ENCODE measurements around the gene DELE1.

Gene DELE1, protein sequence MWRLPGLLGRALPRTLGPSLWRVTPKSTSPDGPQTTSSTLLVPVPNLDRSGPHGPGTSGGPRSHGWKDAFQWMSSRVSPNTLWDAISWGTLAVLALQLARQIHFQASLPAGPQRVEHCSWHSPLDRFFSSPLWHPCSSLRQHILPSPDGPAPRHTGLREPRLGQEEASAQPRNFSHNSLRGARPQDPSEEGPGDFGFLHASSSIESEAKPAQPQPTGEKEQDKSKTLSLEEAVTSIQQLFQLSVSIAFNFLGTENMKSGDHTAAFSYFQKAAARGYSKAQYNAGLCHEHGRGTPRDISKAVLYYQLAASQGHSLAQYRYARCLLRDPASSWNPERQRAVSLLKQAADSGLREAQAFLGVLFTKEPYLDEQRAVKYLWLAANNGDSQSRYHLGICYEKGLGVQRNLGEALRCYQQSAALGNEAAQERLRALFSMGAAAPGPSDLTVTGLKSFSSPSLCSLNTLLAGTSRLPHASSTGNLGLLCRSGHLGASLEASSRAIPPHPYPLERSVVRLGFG

GRCh38 chr5:141923448-141924313, at the start of gene DELE1:
DELE1 (plus strand) TSS chr5:141923871; CDS start chr5:141923942, 71 bp downstream.
- peak; percentile 90 for DNase-seq (ENCODE audit: extremely low spot score, insufficient read length, low read depth)
- peak; percentile 90 for FAIRE-seq

GRCh38 chr5:141873933-141874261, 49.8 kb upstream of the DELE1 start:
- DNase-seq (ENCODE audit: extremely low spot score, insufficient read length, low read depth) (no peak), FAIRE-seq (no peak)

DNA sequence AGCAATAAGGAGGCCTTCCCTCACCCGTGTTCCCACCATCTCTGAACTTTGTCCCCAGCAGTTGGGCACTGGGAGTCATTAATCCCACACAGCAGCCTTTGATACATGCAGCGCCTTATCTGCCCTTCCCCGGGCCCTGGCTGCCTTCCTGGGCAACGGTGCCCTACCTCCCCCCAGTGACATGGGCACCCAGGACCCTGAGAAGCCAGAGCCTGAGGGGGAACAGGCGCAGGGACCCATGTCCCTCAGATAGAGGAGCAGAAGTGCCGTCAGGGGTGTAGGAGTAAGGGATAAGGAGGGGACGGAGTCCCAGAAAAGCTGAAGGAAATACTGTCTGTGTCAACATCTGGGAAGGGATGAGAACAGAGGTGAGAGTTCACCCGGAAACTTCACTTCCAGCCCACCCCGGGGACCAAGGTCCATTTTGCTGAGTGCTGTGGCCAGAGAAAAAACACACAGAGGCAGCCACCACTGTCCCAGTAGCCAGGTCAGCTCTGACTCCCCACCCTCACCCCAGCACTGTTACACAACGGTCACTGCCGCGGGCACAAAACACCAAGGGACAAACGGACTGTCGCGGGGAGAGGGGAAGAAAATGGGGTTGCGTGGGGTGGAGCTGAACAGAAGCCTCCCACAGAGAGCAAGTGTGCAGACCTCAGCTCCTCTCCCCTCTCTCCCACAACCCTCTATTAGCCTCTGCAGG, 49.3 kb upstream of the DELE1 start:
- DNase-seq (ENCODE audit: extremely low spot score, insufficient read length, low read depth) (no peak), FAIRE-seq (no peak)

DNA sequence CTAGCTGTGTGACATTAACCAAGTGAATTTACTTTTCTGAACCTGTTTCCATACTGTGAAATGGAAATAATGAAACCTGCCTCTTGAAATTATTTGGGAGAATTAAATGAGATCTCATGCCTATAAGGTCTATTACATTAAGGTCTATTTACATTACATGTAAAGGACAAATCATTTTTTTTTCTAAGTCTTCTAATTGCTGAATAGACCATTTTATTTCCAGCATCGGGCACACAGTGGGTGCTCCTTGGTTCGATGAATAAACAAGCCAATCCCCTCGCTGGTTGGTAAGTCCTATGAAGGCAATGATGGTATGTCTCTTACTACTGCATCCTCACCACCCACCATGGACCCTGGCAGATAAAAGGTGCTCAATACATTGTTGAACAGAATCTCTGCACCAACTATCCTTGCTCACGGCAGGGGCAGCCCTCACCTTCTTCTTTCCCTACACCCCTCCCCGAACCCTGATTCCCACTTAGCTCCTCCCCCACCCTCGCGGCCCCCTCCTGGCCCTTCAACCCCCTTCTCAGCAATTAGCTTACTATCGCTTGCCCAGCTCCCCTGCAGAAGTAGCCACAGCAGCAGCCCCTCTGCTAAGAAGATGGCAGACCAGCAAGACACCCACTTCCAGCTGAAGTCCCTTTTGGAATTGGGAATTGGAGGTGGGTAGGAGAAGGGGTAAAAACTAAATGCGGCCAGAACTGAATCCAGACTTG, 48.5 kb upstream of the DELE1 start:
- no peak for FAIRE-seq
- DNase-seq (ENCODE audit: extremely low spot score, insufficient read length, low read depth), result no peak

- DNase-seq (ENCODE audit: extremely low spot score, insufficient read length, low read depth) (no peak), FAIRE-seq (no peak)
Measured at GRCh38 chr5:141875795-141876627, 47.7 kb upstream of the DELE1 start.

DNA sequence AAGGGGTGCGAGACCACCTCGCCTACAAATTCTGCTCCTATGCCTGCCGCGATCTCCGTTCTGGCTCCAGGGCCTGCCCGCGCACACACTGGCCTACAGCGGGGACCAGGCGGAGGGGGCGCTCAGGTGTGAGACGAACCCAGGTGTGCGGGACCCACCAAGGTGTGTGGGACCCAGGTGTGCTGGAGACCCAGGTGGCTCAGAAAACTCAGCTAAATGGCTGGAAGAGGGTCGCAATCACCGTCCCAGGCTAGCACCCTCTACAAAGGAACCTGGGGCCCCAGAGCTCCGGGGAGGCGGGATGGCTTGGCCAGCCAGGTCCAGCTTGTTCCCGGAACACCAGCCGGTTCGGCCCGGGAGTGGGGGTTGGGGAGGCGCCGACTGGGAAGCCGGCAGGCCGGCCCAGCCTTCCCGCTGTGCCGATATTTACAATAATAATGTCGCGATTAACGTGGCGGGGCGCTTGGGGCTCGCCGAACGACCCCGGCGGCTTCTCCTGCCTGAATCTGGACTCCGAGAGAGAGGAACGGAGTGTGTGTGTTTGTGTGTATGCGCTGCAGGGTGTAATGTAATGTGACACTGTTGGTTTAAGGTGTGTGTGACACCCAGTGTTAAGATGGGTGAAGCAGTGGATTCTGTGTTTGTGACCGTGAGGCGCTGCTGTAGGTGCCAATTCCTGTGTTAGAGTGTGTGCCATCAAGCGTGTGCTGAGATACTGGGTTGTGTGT, 46.9 kb upstream of the DELE1 start:
- no peak for FAIRE-seq

DNA sequence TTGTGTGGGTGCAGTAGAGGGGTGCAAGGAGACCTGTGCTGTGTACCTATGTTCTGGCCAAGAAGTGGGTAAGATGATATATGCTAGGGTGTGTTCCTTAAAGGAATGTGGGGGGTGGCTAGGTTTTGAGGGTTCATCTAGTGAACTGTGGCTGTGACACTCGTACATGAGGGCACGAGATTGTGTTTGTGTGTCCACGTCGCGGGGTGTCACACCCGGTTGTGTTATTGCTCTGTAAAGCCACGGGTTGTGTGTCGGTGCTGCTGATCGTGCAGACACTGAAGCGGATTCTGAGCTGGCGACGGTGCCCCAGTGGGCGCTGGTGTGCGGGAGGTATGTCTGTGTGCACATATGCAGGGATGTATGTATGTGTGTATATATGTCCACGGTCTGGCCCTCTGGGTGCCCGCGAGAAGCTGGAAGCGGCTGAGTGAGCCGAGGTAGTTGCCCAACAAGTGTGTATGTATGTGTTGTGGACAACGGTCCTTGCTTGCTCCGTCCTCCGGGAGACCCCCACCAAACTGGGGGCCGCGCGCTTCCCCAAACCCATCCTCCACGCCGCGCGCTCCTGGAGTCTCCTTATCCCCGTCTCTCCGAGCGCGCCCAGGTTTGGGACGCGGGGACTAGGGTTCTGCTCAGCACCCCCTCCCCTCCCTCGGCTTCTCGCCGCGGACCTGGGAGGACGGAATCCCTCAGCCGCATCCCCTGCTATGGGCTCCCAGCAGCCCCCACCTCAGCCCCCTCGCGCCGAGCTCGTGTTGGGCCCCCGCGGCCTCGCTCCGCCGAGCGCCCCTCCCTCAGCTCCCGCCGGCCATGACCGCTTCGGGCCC, 46.1 kb upstream of the DELE1 start:
- FAIRE-seq (no peak), DNase-seq (ENCODE audit: extremely low spot score, insufficient read length, low read depth) (no peak)

More for the DNA sequence above, 46.9 kb upstream of the DELE1 start:
- DNase-seq (ENCODE audit: extremely low spot score, insufficient read length, low read depth), result no peak

GRCh38 chr5:141878186-141878710, 45.4 kb upstream of the DELE1 start, which contains the start of gene PCDH1:
PCDH1 (minus strand) TSS chr5:141878410; CDS start chr5:141878262, 148 bp downstream.
- FAIRE-seq (no peak), DNase-seq (ENCODE audit: extremely low spot score, insufficient read length, low read depth) (no peak)

- DNase-seq (ENCODE audit: extremely low spot score, insufficient read length, low read depth) (peak; percentile 60), FAIRE-seq (peak; percentile 93)
Measured at GRCh38 chr5:141878711-141879425, 44.8 kb upstream of the DELE1 start.

- FAIRE-seq (no peak), DNase-seq (ENCODE audit: extremely low spot score, insufficient read length, low read depth) (no peak)
Measured at GRCh38 chr5:141879426-141879759, 44.3 kb upstream of the DELE1 start.

DNA sequence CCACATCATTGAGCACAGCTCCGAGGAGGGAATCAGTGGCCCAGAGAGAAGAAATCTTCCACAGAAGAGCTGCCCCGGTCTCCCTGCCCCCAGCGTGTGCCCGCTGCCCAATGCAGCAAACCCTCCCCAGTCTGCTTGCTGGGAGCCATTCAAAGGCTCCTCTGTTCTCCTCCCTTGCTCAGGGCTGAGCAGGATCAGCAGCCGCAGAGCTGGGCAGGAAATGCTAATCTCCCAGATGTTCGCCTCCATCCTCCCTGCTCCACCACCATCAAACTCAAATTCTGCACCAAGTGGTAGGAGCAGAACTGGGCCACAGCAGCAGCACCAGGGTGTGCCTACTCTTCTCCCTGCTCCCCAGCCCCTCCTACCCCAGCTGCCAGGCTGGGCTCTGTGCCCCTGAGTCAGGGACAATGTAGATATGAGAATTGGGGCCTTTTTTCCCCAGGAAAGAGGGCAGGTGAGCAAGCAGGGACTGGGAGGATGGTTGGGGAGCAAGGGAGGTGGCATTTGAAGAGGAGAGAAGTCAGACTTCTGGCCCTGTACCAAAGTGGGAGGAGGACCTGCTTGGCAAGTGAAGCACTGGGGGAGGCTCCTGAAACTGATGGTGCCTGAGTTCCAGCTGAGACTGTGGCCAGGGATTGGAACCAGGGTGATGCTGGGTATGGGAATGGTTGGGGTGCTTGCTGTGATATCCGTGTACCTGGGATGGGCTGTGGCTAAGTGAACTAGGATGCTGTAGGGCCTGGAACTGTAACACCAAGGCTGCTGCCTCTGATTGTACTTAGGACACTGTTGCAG, 43.5 kb upstream of the DELE1 start:
- DNase-seq (ENCODE audit: extremely low spot score, insufficient read length, low read depth) (no peak), FAIRE-seq (no peak)

DNA sequence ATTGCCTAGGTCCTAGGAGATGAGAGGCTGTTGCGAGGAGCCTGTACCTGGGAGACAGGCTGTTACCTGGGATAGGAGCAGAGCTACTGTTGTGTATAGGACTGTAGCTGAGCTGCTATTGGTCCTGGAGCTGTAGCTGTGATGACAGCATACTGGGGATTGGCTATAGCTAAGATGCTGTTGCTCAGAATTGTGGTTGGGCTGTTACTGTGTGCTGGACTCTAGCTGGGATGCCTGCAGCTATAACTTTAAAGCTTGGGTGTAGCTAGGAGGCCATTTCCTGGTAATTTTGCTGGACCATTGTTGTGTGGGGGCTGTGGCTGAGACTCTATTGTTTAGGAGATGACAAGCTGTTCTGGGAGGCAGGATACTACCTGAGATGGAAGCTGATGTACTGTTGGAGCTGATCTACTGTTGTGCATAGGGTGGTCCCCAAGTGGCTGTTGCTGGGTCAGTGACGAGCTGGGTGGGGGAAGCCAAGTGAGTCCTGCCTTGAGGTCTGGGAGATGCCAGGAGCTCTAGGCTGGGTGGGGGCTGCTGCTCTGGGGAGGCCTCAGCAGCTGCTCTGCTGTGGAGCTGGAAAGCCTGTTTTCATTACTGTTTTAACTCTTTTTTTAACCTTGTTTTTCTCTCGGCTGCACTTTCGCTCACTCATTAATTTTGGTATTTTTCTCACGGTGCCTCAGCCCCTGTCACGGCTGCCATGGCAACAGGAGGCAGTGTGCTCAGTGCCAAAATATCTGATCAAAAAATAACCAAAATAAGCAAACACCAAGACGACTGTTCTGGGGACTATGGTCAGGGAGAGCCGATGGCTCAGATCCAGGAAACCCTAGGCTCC, 42.5 kb upstream of the DELE1 start:
- no peak for FAIRE-seq
- no peak for DNase-seq (ENCODE audit: extremely low spot score, insufficient read length, low read depth)

- DNase-seq (ENCODE audit: extremely low spot score, insufficient read length, low read depth) (no peak), FAIRE-seq (no peak)
Measured at GRCh38 chr5:141881886-141882285, 41.8 kb upstream of the DELE1 start.

- FAIRE-seq (no peak), DNase-seq (ENCODE audit: extremely low spot score, insufficient read length, low read depth) (no peak)
Measured at GRCh38 chr5:141882594-141883183, 41.0 kb upstream of the DELE1 start.
